SK-N-SH (cell line): ENCODE results near the gene SCYGR3. TPM values are rescaled to one million over a fixed set of nuclear protein-coding genes. Genes with fewer than 3 reads are reported as not detected.

Experiments
- CTCF ChIA-PET: fragments of 300-600, 350-600 bp; formaldehyde crosslinking; extraction: SDS; loops from one replicate; lab custom pipeline; 2021; lab: Yijun Ruan, JAX
- POLR2A ChIA-PET: fragments of 350-600 bp; sonication (Branson Sonifier 250); formaldehyde crosslinking; extraction: SDS; loops from one replicate; lab custom pipeline; 2020; ENCODE audit warnings: antibody characterized with exemption, inconsistent platforms; lab: Yijun Ruan, JAX
- DNase-seq: peaks from one replicate; pipeline ENCODE4 v3.0.0; 2012
- H2AFZ ChIP-seq: fragments of 200-600 bp; sonication (generic); 2 replicates; pipeline ENCODE4 v1.8.1; 2016; ENCODE audit warnings: antibody characterized with exemption, mild to moderate bottlenecking, low read depth
- H3F3A ChIP-seq: fragments of 200-600 bp; sonication (generic); replicated peaks from 2 replicates; pipeline ENCODE3; 2016; ENCODE audit warnings: antibody characterized with exemption, mild to moderate bottlenecking; ENCODE audit not compliant: insufficient read depth
- H3K27ac ChIP-seq, 2 experiments: fragments of 200-500 bp in 1 of 2; fragments of 200-600 bp in 1 of 2; sonication (Bioruptor generic) in 1 of 2; sonication (generic), shearing (Covaris generic) in 1 of 2; 2 replicates each; pipeline versions ENCODE4 v1.5.1 to v1.6.1; 2014 to 2016; ENCODE audit warnings: low read depth in 2 of 2, inconsistent platforms in 1 of 2, low read length in 1 of 2, mild to moderate bottlenecking in 1 of 2, mixed read lengths in 1 of 2
- H3K27me3 ChIP-seq: fragments of 200-600 bp; sonication (generic), shearing (Covaris generic); 2 replicates; pipeline ENCODE4 v1.6.1; 2016; ENCODE audit warnings: mixed run types; ENCODE audit not compliant: insufficient read depth
- H3K36me3 ChIP-seq, 2 experiments: fragments of 200-500 bp in 1 of 2; fragments of 200-600 bp in 1 of 2; sonication (Bioruptor generic) in 1 of 2; sonication (generic) in 1 of 2; replicated peaks in 1 of 2; 2 replicates each; pipeline versions ENCODE3 to v1.5.1; 2014 to 2016; ENCODE audit warnings: low read length in 1 of 2, mild to moderate bottlenecking in 1 of 2; ENCODE audit not compliant: insufficient read depth in 2 of 2, control insufficient read depth in 1 of 2
- H3K4me1 ChIP-seq, 2 experiments: fragments of 200-500 bp in 1 of 2; fragments of 200-600 bp in 1 of 2; sonication (Bioruptor generic) in 1 of 2; sonication (generic), shearing (Covaris generic) in 1 of 2; 2 replicates each; pipeline versions ENCODE4 v1.5.1 to v1.6.1; 2014 to 2016; ENCODE audit warnings: low read depth in 1 of 2, low read length in 1 of 2, mixed run types in 1 of 2; ENCODE audit not compliant: insufficient read depth in 2 of 2, control insufficient read depth in 1 of 2
- H3K4me2 ChIP-seq: fragments of 200-600 bp; sonication (generic), shearing (Covaris generic); 2 replicates; pipeline ENCODE4 v1.6.1; 2017; ENCODE audit warnings: mixed run types
- H3K4me3 ChIP-seq, 2 experiments: fragments of 200-500 bp in 1 of 2; fragments of 200-600 bp in 1 of 2; sonication (Bioruptor generic) in 1 of 2; sonication (generic), shearing (Covaris generic) in 1 of 2; 2 replicates each; pipeline versions ENCODE4 v1.5.1 to v1.8.1; 2014 to 2016; ENCODE audit warnings: low read depth in 2 of 2, inconsistent platforms in 1 of 2, low read length in 1 of 2, mild to moderate bottlenecking in 1 of 2, mixed read lengths in 1 of 2, moderate library complexity in 1 of 2
- H3K79me2 ChIP-seq: fragments of 200-600 bp; sonication (generic); 2 replicates; pipeline ENCODE4 v1.8.1; 2017; ENCODE audit warnings: mild to moderate bottlenecking; ENCODE audit not compliant: insufficient read depth
- H3K9ac ChIP-seq: fragments of 200-600 bp; sonication (generic); 2 replicates; pipeline ENCODE4 v1.6.1; 2017; ENCODE audit warnings: mixed run types
- H3K9me2 ChIP-seq: fragments of 200-600 bp; sonication (generic); 2 replicates; pipeline ENCODE4 v1.6.1; 2017; ENCODE audit warnings: mixed run types
- H3K9me3 ChIP-seq: fragments of 200-600 bp; sonication (generic); 2 replicates; pipeline ENCODE4 v1.6.1; 2017; ENCODE audit warnings: mixed run types, mild to moderate bottlenecking, moderate library complexity
- H4K20me1 ChIP-seq: fragments of 200-600 bp; sonication (generic); 2 replicates; pipeline ENCODE4 v1.6.1; 2017; ENCODE audit warnings: mild to moderate bottlenecking, mixed run types; ENCODE audit not compliant: insufficient read depth
- CHD2 ChIP-seq: fragments of 150-350 bp; IDR thresholded peaks from 2 replicates; pipeline ENCODE4 v1.6.1; 2018; ENCODE audit warnings: low read length; ENCODE audit not compliant: partially characterized antibody
- ELF1 ChIP-seq: IDR thresholded peaks from 2 replicates; pipeline ENCODE4 v1.4.0; 2012
- FOXM1 ChIP-seq: IDR thresholded peaks from 2 replicates; pipeline ENCODE4 v1.4.0; 2012; ENCODE audit warnings: low read depth, mild to moderate bottlenecking
- GATA2 ChIP-seq: sonication (generic); formaldehyde crosslinking; IDR thresholded peaks from 2 replicates; pipeline ENCODE4 v1.5.0; 2020; ENCODE audit warnings: mild to moderate bottlenecking, missing genetic modification reagents
- IRF3 ChIP-seq: fragments of 150-350 bp; IDR thresholded peaks from 2 replicates; pipeline ENCODE4 v1.6.1; 2016; ENCODE audit warnings: mild to moderate bottlenecking, low read depth, low read length
- JUND ChIP-seq: IDR thresholded peaks from 2 replicates; pipeline ENCODE4 v1.4.0; 2012
- MAX ChIP-seq: IDR thresholded peaks from 2 replicates; pipeline ENCODE4 v1.4.0; 2012; ENCODE audit warnings: low read depth
- MXI1 ChIP-seq: IDR thresholded peaks from 2 replicates; pipeline ENCODE4 v1.6.1; 2012; ENCODE audit warnings: mild to moderate bottlenecking, low read depth, low read length, improper control_type of control experiment
- NFIC ChIP-seq: IDR thresholded peaks from 2 replicates; pipeline ENCODE4 v1.4.0; 2012; ENCODE audit warnings: borderline replicate concordance
- NRF1 ChIP-seq: IDR thresholded peaks from 2 replicates; pipeline ENCODE4 v1.6.1; 2012; ENCODE audit warnings: low read depth, mild to moderate bottlenecking, low read length
- PBX3 ChIP-seq: IDR thresholded peaks from 2 replicates; pipeline ENCODE4; 2012
- POLR2AphosphoS5 ChIP-seq: IDR thresholded peaks from 2 replicates; pipeline ENCODE4 v1.6.1; 2012; ENCODE audit warnings: low read depth, low read length
- RCOR1 ChIP-seq: fragments of 150-350 bp; IDR thresholded peaks from 2 replicates; pipeline ENCODE4 v1.6.1; 2017; ENCODE audit warnings: antibody characterized with exemption, low read length
- REST ChIP-seq: IDR thresholded peaks from 2 replicates; pipeline ENCODE4 v1.6.1; 2012; ENCODE audit warnings: mild to moderate bottlenecking, low read depth, low read length, moderate library complexity
- SIN3A ChIP-seq: IDR thresholded peaks from 2 replicates; pipeline ENCODE4 v1.6.1; 2012; ENCODE audit warnings: low read depth, mild to moderate bottlenecking, low read length, moderate library complexity, borderline replicate concordance
- SMC3 ChIP-seq: IDR thresholded peaks from 2 replicates; pipeline ENCODE4 v1.6.1; 2012; ENCODE audit warnings: low read depth, low read length, improper control_type of control experiment
- TCF12 ChIP-seq: IDR thresholded peaks from 2 replicates; pipeline ENCODE4 v1.4.0; 2012
- TEAD4 ChIP-seq: IDR thresholded peaks from 2 replicates; pipeline ENCODE4 v1.4.0; 2012; ENCODE audit warnings: mild to moderate bottlenecking, borderline replicate concordance; ENCODE audit not compliant: insufficient read depth
- ZBTB33 ChIP-seq: IDR thresholded peaks from 2 replicates; pipeline ENCODE4 v1.4.0; 2012; ENCODE audit warnings: low read depth, borderline replicate concordance
- WGBS: methylation state at CpG from one replicate; pipeline ENCODE4 v1.1.6; 2017; ENCODE audit warnings: low lambda C conversion rate; 5-methylcytosine and 5-hydroxymethylcytosine counted together
- polyA plus RNA-seq, 3 experiments: library from polyadenylated mRNA; depleted of rRNA; stranded (reverse); fragments of >200 nt; gene quantifications; 2 replicates each; pipeline ENCODE4 v1.2.3, GENCODE V29; 2012

SCYGR3 gene
- polyA plus RNA-seq, 1 of the 3 experiments (the other 2 are of a cell fraction) = not detected

GRCh38 chr2:227626580-227627151 lies 12.0 kb upstream of the SCYGR3 start:
- ChIA-PET POLR2A (no interaction called here), CTCF (no interaction called here)
- H3K9ac ChIP-seq = no peak overlapping the region
- H3K27me3 ChIP-seq = no peaks in the 10 kb centered on the region
- DNase-seq = no peak
- H3K9me2 ChIP-seq = no peaks in the 10 kb centered on the region
- H3K27ac ChIP-seq = no peak overlapping the region
- H3K9me3 ChIP-seq = no peaks in the 10 kb centered on the region
- 83% methylated on average over 10 of the region's 10 CpGs for WGBS
- no peak overlapping the region for H2AFZ ChIP-seq
- H3K4me1 ChIP-seq = peaks cover 0 to 5% of the 10 kb centered on the region in 2 experiments; a peak in 1 of 4 replicates
- H3K4me3 ChIP-seq = no peak overlapping the region
- no peak overlapping the region for H3K4me2 ChIP-seq
- no peaks in the 10 kb centered on the region for H3K36me3 ChIP-seq
- no peaks in the 10 kb centered on the region for H3F3A ChIP-seq
- no peaks in the 10 kb centered on the region for H3K79me2 ChIP-seq
- no peaks in the 10 kb centered on the region for H4K20me1 ChIP-seq
- TF ChIP-seq POLR2AphosphoS5 (no peak), MXI1 (no peak), ELF1 (no peak), TEAD4 (no peak), JUND (no peak), REST (no peak), FOXM1 (no peak), GATA2 (no peak), TCF12 (no peak), SIN3A (no peak), NFIC (no peak), RCOR1 (no peak), SMC3 (no peak), PBX3 (no peak)
- TF ChIP-seq, all 33 proteins: peak for 0

- ChIA-PET POLR2A (no interaction called here), CTCF (no interaction called here)
- Histone ChIP-seq H2AFZ (no peak overlapping the region), H3K9ac (no peak overlapping the region), H3K9me2 (no peaks in the 10 kb centered on the region), H3K9me3 (no peaks in the 10 kb centered on the region), H3K36me3 (no peaks in the 10 kb centered on the region), H3K79me2 (no peaks in the 10 kb centered on the region), H3K27me3 (no peaks in the 10 kb centered on the region), H4K20me1 (no peaks in the 10 kb centered on the region), H3K4me1 (peaks cover 0 to 5% of the 10 kb centered on the region in 2 experiments; a peak in 1 of 4 replicates), H3K27ac (no peak overlapping the region), H3F3A (no peaks in the 10 kb centered on the region), H3K4me2 (no peak overlapping the region), H3K4me3 (no peak overlapping the region)
- no peak for DNase-seq
- WGBS = 34% methylated on average over 2 of the region's 2 CpGs
- no peak for TF ChIP-seq ELF1
- no peak for TF ChIP-seq ZBTB33
- TF ChIP-seq PBX3 = no peak
- no peak for TF ChIP-seq SIN3A
- no peak for TF ChIP-seq TEAD4
- TF ChIP-seq NRF1 = no peak
- TF ChIP-seq CHD2 = no peak
- TF ChIP-seq MAX = no peak
- TF ChIP-seq IRF3 = no peak
Observed at GRCh38 chr2:227625420-227625819, 10.8 kb upstream of the SCYGR3 start.
